ENCODE data around the gene DESI2. TPM values are rescaled to one million over a fixed set of nuclear protein-coding genes. Genes with fewer than 3 reads are reported as not detected.

DESI2 gene
- polyA plus RNA-seq (2013, experiment 1 of 2; ENCODE audit: insufficient read length), result 49.9 TPM
- polyA plus RNA-seq (2013, experiment 2 of 2; ENCODE audit: insufficient read length), result 44.9 TPM

GRCh38 chr1:244652623-244653438 lies at the start of gene DESI2:
DESI2 (plus strand) TSS chr1:244653126; CDS start chr1:244653314, 188 bp downstream.
- peak; percentile 99 for DNase-seq

- DNase-seq, result peak; percentile 41
Measured at GRCh38 chr1:244603498-244603897, 49.4 kb upstream of the DESI2 start.

GRCh38 chr1:244605835-244606370 lies 47.0 kb upstream of the DESI2 start:
- DNase-seq, result no peak

GRCh38 chr1:244614113-244614836 lies 38.7 kb upstream of the DESI2 start:
- no peak for DNase-seq

GRCh38 chr1:244614879-244615278 lies 38.0 kb upstream of the DESI2 start:
- no peak for DNase-seq

- no peak for DNase-seq
Measured at GRCh38 chr1:244615301-244615700, 37.6 kb upstream of the DESI2 start.

- no peak for DNase-seq
Measured at GRCh38 chr1:244626709-244627108, 26.2 kb upstream of the DESI2 start.

GRCh38 chr1:244628789-244629188 lies 24.1 kb upstream of the DESI2 start:
- DNase-seq, result no peak

- DNase-seq, result no peak
Measured at GRCh38 chr1:244633140-244633539, 19.8 kb upstream of the DESI2 start.

GRCh38 chr1:244634546-244634945 lies 18.4 kb upstream of the DESI2 start:
- DNase-seq, result no peak

GRCh38 chr1:244636488-244637259 lies 16.3 kb upstream of the DESI2 start:
- no peak for DNase-seq

- no peak for DNase-seq
Measured at GRCh38 chr1:244639561-244639960, 13.4 kb upstream of the DESI2 start.

- DNase-seq, result no peak
Measured at GRCh38 chr1:244640917-244641316, 12.0 kb upstream of the DESI2 start.

- DNase-seq, result no peak
Measured at GRCh38 chr1:244642526-244642925, 10.4 kb upstream of the DESI2 start.

- no peak for DNase-seq
Measured at GRCh38 chr1:244642988-244643387, 9.9 kb upstream of the DESI2 start.

- DNase-seq, result no peak
Measured at GRCh38 chr1:244645414-244645813, 7.5 kb upstream of the DESI2 start.

- DNase-seq, result no peak
Measured at GRCh38 chr1:244645890-244646289, 7.0 kb upstream of the DESI2 start.

GRCh38 chr1:244647819-244648218 lies 5.1 kb upstream of the DESI2 start:
- DNase-seq, result no peak

GRCh38 chr1:244651956-244652622 lies 837 bp upstream of the DESI2 start:
- DNase-seq, result peak; percentile 17

GRCh38 chr1:244653439-244654107 lies 647 bp downstream of the DESI2 start:
- peak; percentile 11 for DNase-seq
